ENCODE data around the gene CDH12.

CDH12 gene

DNA sequence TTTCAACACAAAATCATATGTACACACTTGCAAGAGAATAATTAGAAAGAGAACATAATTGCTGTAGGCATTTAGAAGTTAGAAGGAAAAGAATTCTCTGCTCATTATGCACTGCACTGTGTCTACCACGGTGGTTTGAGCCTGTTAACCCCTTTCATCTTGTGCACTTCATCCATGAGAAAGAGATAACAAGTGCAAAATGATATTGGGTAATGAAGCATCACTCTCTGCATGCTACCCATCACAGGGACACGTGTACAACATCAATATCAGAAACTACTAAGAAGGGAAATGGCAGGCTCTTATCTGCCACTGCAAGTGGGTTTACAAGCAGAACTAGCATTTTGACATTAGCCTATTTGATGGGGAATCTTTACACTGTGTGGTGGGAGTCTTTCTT is 202.6 kb downstream of the CDH12 start:
- TF ChIP-seq, protein P1, sequence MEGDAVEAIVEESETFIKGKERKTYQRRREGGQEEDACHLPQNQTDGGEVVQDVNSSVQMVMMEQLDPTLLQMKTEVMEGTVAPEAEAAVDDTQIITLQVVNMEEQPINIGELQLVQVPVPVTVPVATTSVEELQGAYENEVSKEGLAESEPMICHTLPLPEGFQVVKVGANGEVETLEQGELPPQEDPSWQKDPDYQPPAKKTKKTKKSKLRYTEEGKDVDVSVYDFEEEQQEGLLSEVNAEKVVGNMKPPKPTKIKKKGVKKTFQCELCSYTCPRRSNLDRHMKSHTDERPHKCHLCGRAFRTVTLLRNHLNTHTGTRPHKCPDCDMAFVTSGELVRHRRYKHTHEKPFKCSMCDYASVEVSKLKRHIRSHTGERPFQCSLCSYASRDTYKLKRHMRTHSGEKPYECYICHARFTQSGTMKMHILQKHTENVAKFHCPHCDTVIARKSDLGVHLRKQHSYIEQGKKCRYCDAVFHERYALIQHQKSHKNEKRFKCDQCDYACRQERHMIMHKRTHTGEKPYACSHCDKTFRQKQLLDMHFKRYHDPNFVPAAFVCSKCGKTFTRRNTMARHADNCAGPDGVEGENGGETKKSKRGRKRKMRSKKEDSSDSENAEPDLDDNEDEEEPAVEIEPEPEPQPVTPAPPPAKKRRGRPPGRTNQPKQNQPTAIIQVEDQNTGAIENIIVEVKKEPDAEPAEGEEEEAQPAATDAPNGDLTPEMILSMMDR (IDR thresholded peaks at IDR 0.05) = no peak
- Histone ChIP-seq H3K4me3 (ENCODE audit: low read depth in 1 of 2, low read length in 1 of 2) (no peak overlapping the region), H3K9me3 (no peaks in the 10 kb centered on the region), H3K27ac (no peak overlapping the region), H3K36me3 (no peaks in the 10 kb centered on the region), H3K27me3 (no peaks in the 10 kb centered on the region), H3K4me1 (ENCODE audit: control insufficient read depth in 1 of 2, insufficient read depth in 1 of 2, low read depth in 1 of 2, low read length in 1 of 2) (no peaks in the 10 kb centered on the region)

DNA sequence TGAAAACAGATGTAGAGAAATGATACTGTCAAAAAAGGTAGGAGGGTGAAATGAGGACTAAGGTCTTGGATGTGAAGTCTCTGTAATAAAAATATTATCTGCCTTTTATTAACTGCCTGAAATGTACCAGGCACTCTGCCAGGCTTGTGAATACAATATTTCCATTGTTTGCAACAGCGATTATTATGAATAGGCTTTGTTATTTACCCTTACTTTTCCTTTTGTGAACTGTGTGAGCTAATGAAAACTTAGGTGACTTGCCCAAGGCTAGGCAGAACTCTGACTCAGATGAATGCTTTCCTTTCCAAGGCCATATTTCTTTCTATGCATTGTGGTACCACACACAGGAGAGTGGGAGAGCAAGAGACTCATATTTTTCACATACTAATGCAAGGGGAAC is 204.1 kb downstream of the CDH12 start:
- TF ChIP-seq, protein P1 (IDR thresholded peaks at IDR 0.05) = no peak
- Histone ChIP-seq H3K9me3 (no peaks in the 10 kb centered on the region), H3K27me3 (no peaks in the 10 kb centered on the region), H3K4me3 (ENCODE audit: low read depth in 1 of 2, low read length in 1 of 2) (no peak overlapping the region), H3K36me3 (no peaks in the 10 kb centered on the region), H3K27ac (no peak overlapping the region), H3K4me1 (ENCODE audit: control insufficient read depth in 1 of 2, insufficient read depth in 1 of 2, low read depth in 1 of 2, low read length in 1 of 2) (no peaks in the 10 kb centered on the region)

DNA sequence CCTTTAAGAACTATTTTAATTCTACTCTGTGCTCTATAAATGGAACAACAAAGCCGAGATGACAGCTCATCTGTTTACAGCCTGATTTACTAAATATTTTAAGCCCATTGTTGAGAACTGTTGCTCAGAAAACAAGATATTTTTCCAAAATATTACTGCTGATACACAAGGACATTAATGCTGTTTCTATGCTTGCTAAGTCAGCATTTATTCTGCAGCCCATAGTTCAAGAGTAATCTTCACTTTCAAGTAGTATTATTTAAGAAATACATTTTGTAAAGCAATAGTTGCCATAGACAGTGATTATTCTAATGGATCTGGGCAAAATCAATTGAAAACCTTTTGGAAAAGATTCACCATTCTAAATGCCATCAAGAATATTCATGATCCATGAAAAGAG is 208.3 kb downstream of the CDH12 start:
- H3K27me3 ChIP-seq = no peaks in the 10 kb centered on the region
- no peaks in the 10 kb centered on the region for H3K36me3 ChIP-seq
- TF ChIP-seq, protein P1 (IDR thresholded peaks at IDR 0.05) = no peak
- H3K4me3 ChIP-seq (ENCODE audit: low read depth in 1 of 2, low read length in 1 of 2) = no peak overlapping the region
- H3K9me3 ChIP-seq = no peaks in the 10 kb centered on the region
- H3K4me1 ChIP-seq (ENCODE audit: control insufficient read depth in 1 of 2, insufficient read depth in 1 of 2, low read depth in 1 of 2, low read length in 1 of 2) = no peaks in the 10 kb centered on the region
- no peak overlapping the region for H3K27ac ChIP-seq

DNA sequence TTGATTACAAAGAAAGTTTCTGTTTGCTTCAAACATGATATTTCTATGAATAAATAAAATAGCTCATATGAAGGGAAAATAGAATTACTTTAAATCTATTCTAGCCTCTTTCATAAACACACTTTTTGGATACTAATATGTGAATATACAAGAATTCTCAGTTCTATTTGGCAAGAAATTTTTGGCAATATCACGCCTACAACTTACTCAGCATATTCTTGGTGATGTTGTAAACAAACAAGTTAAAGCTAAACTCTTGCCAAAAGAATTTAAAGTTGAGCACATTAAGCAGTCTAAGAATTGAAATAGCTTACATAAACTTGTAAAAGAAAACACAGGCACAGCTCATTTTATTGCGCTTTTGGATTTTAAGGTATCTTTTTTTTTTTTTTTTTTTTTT is 209.8 kb downstream of the CDH12 start:
- TF ChIP-seq, protein P1 (IDR thresholded peaks at IDR 0.05) = no peak
- Histone ChIP-seq H3K9me3 (no peaks in the 10 kb centered on the region), H3K36me3 (no peaks in the 10 kb centered on the region)

DNA sequence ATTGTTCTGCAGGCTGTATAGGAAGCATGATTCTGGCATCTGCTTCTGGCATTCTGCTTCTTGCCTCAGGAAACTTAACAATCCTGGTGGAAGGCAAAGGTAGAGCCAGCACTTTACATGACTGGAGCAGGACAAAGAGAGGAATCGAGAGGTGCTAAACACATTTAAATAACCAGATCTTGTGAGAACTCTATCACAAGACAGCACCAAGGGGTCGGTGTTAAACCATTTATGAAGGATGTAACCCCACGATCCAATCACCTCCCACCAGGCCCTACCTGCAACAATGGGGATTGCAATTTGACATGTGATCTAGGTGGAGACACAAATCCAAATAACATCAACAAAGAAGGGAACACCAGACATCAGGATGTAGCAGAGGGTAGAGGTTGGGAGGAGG is 221.5 kb downstream of the CDH12 start:
- H3K4me1 ChIP-seq (ENCODE audit: control insufficient read depth in 1 of 2, insufficient read depth in 1 of 2, low read depth in 1 of 2, low read length in 1 of 2) = no peaks in the 10 kb centered on the region
- H3K27ac ChIP-seq = no peak overlapping the region
- H3K27me3 ChIP-seq = no peaks in the 10 kb centered on the region
- no peak overlapping the region for H3K4me3 ChIP-seq (ENCODE audit: low read depth in 1 of 2, low read length in 1 of 2)
- TF ChIP-seq, protein P1 (IDR thresholded peaks at IDR 0.05) = no peak
- H3K36me3 ChIP-seq = no peaks in the 10 kb centered on the region
- H3K9me3 ChIP-seq = no peaks in the 10 kb centered on the region

More for the DNA sequence above, 209.8 kb downstream of the CDH12 start:
- no peaks in the 10 kb centered on the region for H3K4me1 ChIP-seq (ENCODE audit: control insufficient read depth in 1 of 2, insufficient read depth in 1 of 2, low read depth in 1 of 2, low read length in 1 of 2)
- H3K27me3 ChIP-seq = no peaks in the 10 kb centered on the region
- H3K27ac ChIP-seq = no peak overlapping the region
- no peak overlapping the region for H3K4me3 ChIP-seq (ENCODE audit: low read depth in 1 of 2, low read length in 1 of 2)

DNA sequence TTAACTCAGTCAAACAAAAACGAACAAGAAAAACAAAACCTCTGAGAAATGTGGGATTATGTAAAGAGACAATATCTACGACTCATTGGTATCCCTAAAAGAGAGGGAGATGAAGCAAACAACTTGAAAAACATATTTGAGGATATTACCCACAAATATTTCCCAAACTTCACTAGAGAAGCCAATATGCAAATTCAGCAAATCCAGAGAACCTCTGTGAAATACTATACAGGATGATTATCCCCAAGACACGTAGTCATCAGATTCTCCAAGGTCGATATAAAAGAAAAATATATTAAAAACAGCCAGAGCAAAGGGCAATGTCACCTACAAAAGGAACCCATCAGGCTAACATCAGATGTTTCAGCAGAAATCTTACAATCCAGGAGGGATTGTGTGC is 226.1 kb downstream of the CDH12 start:
- no peaks in the 10 kb centered on the region for H3K27me3 ChIP-seq
- H3K9me3 ChIP-seq = no peaks in the 10 kb centered on the region
- no peak overlapping the region for H3K4me3 ChIP-seq (ENCODE audit: low read depth in 1 of 2, low read length in 1 of 2)

More for the DNA sequence above, 226.1 kb downstream of the CDH12 start:
- TF ChIP-seq, protein P1 (IDR thresholded peaks at IDR 0.05) = no peak
- no peak overlapping the region for H3K27ac ChIP-seq
- no peaks in the 10 kb centered on the region for H3K4me1 ChIP-seq (ENCODE audit: control insufficient read depth in 1 of 2, insufficient read depth in 1 of 2, low read depth in 1 of 2, low read length in 1 of 2)
- H3K36me3 ChIP-seq = no peaks in the 10 kb centered on the region

Data from neutrophil (primary cell).